SW 1271 (cell line): ENCODE data around the gene SPATA46.
"Not testable (repeated sequence)": the region's sequence is repeated elsewhere in the genome, so short reads cannot be mapped to it uniquely, and the experiment has no call there.

Experiments used
- DNase-seq, 2 experiments: peaks; one replicate each; lab custom pipeline; 2025; lab: John Stamatoyannopoulos, UW

Gene SPATA46, protein sequence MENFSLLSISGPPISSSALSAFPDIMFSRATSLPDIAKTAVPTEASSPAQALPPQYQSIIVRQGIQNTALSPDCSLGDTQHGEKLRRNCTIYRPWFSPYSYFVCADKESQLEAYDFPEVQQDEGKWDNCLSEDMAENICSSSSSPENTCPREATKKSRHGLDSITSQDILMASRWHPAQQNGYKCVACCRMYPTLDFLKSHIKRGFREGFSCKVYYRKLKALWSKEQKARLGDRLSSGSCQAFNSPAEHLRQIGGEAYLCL

DNA sequence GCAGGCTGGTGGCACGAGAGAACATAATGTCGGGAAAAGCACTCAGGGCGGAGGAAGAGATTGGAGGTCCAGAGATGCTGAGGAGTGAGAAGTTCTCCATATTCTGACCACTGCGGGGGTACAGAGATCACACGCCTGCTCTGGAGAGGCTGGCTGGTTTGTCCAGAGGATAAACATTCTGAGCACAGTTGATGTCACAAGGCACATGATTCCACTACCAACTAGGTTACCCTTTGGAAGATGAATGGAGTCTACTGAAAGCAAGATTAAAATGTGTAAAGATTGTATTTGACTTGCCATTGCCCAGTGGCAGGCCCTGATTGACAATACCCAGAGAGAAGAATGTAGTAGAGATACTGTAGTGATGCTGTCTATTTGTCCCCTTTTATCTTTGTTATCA lies at the start of gene SPATA46:
Gene SPATA46, minus strand, starts transcription at position 164 of the 400 bp plus-strand sequence. Its CDS starts 64 bp downstream, at position 100.
- no peak for DNase-seq

- no peak for DNase-seq
These were observed 46.2 kb upstream of the SPATA46 start for GRCh38 chr1:162422662-162423375.

GRCh38 chr1:162421258-162422164 lies 44.9 kb upstream of the SPATA46 start:
- DNase-seq: no peak

DNA sequence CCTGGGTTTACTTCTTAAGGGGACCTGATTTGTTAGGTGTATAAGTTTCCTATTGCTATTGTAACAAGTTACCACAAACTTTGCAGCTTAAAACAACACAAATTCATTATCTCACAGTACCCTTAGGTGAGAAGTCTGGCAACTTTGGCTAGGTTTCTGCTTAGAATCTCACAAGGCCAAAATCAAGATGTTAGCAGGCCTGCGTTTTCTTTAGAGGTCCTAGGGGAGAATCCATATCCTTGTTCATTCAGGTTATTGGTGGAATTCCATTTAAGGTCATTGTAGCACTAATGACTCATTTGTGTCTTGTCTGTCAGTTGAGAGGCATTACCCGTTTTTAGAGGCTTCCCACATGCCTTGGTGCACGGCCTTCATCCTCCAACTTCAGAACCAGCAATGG lies 43.5 kb upstream of the SPATA46 start:
- no peak for DNase-seq

DNA sequence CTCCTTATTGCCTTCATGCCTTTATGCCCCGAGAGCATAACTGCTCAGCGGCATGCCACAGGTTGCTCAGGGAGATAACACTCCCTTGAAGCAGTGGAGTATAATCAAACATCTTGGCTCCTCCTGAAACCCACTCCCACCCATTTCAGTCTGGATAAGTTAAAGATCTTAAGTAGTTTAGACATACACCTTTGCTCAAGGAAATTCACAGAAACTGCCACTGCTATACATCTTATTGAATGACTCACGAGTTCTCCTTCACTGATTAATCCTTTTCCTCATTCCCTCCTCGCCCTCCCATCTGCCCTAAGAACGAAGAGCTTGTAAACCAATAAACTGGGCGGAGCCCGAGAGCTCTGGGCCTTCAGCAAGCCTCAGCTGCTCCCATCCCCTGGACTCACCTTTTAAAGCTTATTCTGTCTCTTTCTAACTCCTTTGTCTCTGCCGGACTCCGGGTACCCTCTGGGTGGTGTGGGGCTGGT lies 42.8 kb upstream of the SPATA46 start:
- DNase-seq: not testable (repeated sequence)

DNA sequence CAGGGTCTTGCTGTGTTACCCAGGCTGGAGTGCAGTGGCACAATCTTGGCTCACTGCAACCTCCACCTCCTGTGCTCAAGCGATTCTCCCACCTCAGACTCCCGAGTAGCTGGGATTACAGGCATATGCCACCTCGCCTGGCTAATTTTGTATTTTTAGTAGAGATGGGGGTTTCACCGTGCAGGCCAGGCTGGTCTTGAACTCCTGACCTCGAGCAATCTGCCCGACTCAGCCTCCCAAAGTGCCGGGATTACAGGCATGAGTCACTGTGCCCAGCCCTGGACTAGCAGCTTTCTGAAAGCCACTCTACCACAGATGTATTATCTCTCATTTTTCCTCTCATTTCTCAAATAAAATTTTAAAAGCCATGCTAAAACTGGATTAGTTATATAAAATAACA lies 41.9 kb upstream of the SPATA46 start:
- DNase-seq: not testable (repeated sequence)

GRCh38 chr1:162417650-162418049 lies 41.0 kb upstream of the SPATA46 start:
- DNase-seq: no peak

- DNase-seq: no peak
These were observed 40.3 kb upstream of the SPATA46 start for GRCh38 chr1:162416909-162417308.

- DNase-seq: no peak
These were observed 39.6 kb upstream of the SPATA46 start for GRCh38 chr1:162416215-162416614.

DNA sequence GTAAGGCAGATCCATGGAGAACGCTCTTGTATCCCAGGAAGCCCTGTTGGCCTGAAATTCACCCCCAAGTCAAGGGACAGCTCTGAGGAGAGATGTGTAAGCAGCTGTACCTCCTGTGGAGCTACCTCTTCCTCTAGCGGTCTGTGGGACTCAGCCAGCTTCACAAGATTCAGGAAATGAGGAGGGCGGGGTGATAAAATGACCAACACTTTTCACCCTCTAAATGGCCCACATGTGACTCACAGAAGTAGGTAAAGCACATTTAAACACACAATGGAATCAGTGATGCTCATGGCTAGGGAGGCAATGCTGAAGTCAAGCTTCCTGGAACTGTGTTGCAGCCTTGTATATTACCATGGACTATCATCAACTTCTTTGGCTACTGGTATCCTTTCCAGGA lies 35.3 kb upstream of the SPATA46 start, which contains the start of gene SH2D1B:
Gene SH2D1B, minus strand, starts transcription at position 135 of the 400 bp plus-strand sequence. Its CDS starts 120 bp downstream, at position 15.
- DNase-seq: no peak

DNA sequence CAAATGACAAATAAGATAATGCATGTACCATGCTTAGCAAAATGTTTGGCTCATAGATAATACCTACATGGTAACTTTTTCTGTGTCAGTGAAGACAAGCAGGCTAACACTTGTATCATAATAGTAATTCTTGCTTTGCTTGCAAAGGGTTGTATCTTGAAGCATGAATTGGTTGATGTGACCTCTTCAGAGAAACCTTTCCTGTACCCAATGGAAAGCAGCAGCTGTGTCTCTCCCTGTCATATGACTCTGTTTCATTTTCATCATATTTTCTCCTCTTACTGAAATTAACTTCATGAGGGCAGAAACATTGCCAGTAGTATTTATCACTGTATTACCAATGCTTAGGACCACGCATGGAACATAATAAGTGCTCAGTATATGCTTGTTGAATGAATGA lies 30.9 kb upstream of the SPATA46 start:
- DNase-seq: no peak

DNA sequence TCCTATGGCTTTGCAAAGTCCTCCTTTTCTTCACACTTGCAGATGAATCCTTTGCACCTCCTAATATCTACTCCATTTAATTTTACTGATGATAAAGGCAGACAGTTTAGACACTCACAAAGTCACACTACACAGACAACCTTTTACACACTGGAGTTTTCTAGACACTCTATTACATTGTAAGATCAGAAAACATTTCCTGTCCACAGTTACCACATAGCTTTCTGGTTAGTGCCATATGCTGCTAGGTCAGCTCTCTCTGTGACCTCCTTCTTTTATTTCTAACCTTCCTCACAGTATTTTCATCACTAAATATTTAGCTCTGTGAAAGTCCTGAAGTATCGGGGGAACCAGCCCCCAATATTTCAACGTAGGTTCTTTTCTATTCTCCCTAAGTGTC lies 30.2 kb upstream of the SPATA46 start:
- no peak for DNase-seq

GRCh38 chr1:162405800-162406199 lies 29.1 kb upstream of the SPATA46 start:
- DNase-seq: no peak

DNA sequence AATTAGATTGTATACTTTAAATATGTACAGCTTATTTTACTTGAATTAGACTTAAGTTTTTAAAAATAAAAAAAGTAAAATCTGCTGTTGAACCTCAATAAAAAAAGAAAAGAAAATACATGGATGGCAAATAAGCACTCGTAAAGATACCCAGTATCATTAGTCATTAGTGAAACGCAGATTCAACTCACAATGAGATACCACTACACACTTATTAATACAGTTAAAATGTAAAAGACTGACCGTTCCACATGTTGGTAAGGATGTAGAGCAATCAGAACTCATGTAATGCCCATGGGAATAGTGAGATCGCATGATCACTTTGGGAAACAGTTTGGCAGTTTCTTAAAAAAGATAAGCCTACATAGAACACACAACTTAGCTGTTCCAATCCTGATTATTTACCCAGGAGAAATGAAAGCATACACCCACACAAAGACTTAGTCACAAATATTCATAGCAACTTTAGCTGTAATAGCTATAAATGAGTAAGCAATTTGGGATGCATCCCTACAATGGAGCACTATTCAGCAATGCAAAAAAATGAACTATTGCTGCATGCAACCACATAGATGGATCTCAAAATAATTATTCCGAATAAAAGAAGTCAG lies 28.0 kb upstream of the SPATA46 start:
- DNase-seq: no peak

DNA sequence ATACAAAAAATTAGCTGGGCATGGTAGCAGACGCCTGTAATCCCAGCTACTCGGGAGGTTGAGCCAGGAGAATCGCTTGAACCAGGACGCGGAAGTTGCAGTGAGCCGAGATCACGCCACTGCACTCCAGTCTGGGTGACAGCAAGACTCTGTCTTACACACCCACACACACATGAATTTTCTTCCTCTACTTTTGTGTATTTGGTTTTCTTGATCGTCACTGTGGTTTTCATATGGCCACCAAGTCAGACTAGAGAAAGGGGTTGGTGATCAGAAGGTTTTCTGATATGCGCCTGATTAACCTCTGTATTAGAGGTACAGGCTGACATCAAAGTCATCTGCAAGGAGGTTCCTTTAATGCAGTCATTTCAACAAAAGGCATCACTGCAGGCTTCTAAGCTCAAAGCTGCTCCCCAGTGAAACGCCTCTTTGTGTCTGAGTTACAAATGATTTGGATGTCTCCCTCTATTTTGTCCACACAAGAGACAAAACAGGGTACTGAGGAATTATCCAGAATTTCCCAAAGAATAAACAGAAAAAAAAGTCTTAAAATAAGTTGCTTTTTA lies 24.2 kb upstream of the SPATA46 start:
- DNase-seq: no peak

DNA sequence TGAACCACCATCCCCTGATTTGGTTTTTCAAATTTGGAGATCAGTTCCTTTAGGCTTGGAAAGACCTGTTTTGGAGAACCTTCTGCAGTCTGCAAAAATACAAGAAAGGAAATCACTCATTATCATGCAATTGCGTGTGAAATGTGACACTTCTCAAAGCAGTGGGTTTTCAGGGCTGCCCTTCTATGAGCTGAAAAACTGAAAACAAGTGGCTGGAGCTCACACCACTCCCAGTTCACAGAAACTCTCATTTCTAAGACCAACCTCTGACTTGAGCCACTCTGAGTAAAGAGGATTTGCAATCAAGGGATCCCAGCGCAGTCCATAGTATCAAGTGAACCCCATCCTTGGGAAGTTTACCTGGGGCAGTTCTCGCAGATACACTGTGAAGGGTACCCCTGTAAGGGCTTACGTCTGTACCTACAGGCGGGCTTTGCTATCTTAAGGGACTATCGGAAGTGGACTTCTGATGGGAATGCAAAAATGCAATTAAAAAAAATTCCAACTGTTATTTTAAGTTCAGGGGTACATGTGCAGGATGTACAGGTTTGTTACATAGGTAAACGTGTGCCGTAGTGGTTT lies 22.4 kb upstream of the SPATA46 start:
- no peak for DNase-seq

- no peak for DNase-seq
These were observed 21.4 kb upstream of the SPATA46 start for GRCh38 chr1:162397943-162398560.

DNA sequence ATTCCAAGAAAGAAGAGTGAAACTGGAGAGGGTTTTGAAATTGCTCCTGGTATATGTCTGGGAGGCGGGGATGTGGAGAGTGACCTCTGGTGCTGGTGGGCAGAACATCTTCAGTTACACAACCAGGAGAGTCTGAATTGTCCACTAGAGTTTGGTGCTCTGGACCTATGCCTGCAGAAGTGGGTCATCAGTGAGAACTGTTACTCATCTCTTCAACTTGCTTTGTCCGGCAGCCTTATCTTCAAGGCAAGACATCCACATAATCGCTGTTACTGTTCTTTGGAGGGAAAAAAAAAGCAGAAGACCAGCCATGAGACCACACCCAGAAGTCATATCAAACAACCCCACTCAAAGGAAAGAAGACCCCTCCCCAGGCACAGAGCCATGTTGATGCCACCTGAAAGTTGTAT lies 20.4 kb upstream of the SPATA46 start:
- no peak for DNase-seq

GRCh38 chr1:162396201-162396906 lies 19.7 kb upstream of the SPATA46 start:
- DNase-seq: no peak
